ENCODE data around the gene OCA2.

The OCA2 gene

DNA sequence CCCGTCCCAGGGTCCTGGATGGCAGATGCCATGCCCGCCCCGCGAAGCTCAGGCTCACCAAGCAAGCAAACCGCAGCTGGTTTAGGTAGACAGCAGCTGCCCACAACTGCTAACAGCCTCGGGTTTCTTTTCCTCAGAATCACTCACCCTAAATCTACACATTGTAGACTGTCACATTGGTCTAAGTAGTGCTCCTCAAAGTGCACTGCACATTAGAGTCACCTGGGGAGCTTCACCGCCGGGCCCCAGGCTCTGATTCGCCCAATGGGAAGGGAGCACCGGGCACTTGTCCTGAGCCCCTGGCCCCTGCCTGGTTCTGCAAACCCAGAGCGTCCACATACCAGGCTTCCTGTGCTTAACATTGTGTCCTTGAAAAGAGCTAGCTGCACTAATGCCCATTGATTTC lies 752 bp downstream of the OCA2 start:
- no peak overlapping the region for H3K4me3 ChIP-seq (ENCODE audit: control insufficient read depth, low read depth, low read length)
- TF ChIP-seq, protein P1, sequence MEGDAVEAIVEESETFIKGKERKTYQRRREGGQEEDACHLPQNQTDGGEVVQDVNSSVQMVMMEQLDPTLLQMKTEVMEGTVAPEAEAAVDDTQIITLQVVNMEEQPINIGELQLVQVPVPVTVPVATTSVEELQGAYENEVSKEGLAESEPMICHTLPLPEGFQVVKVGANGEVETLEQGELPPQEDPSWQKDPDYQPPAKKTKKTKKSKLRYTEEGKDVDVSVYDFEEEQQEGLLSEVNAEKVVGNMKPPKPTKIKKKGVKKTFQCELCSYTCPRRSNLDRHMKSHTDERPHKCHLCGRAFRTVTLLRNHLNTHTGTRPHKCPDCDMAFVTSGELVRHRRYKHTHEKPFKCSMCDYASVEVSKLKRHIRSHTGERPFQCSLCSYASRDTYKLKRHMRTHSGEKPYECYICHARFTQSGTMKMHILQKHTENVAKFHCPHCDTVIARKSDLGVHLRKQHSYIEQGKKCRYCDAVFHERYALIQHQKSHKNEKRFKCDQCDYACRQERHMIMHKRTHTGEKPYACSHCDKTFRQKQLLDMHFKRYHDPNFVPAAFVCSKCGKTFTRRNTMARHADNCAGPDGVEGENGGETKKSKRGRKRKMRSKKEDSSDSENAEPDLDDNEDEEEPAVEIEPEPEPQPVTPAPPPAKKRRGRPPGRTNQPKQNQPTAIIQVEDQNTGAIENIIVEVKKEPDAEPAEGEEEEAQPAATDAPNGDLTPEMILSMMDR (conservative IDR thresholded peaks at IDR 0.05; ENCODE audit: control insufficient read depth, insufficient read depth, low read depth, low read length) = no peak
- DNase-seq (ENCODE audit: low read depth) = no peak

DNA sequence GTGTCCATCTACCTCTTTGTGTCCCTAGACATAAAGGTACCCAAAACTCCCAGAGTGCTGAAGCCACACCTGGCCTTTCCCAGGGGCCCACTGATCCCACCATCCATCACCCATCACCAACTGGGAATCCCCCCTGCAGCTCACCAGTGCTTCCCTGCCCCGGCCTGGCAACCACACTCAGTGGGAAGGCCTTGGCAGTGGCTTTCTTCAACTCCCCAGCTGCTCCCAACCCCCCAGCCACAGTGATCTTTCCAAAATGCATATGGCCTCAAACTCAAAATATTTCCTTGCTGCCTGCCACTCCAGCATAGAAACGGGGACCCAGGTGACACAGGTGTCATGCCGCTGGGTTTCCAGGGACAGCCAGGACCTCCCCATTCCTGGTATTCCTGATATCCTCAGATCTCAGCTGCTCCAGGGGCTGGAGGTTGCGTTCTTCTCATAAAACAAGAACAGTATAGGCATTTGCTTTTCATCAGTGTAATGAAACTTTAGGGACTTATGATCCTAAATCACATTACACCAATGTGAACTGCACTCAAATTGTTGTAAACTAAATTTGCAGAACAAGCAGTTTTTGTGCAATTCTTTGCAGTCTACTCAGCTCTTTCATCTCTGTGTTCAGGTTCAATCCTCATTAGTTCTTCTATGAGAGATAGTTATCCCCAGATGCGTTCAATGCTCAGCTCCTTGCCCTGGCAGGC lies 1.3 kb downstream of the OCA2 start:
- DNase-seq (ENCODE audit: low read depth) = no peak
- no peak overlapping the region for H3K4me3 ChIP-seq (ENCODE audit: control insufficient read depth, low read depth, low read length)
- TF ChIP-seq, protein P1 (conservative IDR thresholded peaks at IDR 0.05; ENCODE audit: control insufficient read depth, insufficient read depth, low read depth, low read length) = no peak

DNA sequence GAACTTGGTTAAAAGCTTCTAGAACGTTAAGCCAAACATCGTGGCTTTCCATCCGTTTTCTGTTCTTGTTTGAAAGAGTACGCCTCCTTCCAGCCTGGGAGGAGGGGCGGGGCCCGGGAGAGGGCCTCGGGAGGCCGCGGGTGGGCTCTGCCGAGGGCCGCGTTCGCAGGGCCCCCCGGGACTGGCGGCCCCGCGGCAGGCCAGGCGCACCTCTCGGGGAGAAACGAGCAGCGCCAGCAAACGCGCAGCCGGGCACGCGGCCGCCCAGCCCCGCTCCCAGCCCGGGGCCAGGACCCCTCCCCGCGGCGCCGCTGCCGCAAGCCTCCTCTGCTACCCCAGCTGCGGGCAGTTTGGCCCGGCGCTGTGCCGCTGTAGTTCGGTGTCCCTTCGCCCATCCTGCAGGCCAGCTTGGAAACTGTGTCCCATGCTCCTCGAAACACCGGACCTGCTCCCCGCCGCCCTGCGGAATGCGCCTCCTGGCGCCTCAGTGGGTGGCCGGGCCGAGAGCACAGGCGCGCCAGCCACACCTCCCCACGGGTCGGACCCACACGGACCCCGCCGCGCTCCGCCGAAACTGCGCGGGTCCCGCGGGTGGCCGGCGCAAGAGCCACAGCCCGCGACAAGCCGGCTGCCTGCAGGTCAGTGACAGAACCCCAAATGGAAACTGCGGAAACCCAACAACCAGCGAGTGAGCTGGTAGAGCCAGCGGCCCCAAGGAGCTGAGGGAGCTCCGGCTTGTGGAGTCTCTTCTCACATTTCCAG lies 2.3 kb downstream of the OCA2 start:
- no peak for DNase-seq (ENCODE audit: low read depth)
- H3K4me3 ChIP-seq (ENCODE audit: control insufficient read depth, low read depth, low read length) = peak overlapping the region; percentile 43
- TF ChIP-seq, protein P1 (conservative IDR thresholded peaks at IDR 0.05; ENCODE audit: control insufficient read depth, insufficient read depth, low read depth, low read length) = no peak

DNA sequence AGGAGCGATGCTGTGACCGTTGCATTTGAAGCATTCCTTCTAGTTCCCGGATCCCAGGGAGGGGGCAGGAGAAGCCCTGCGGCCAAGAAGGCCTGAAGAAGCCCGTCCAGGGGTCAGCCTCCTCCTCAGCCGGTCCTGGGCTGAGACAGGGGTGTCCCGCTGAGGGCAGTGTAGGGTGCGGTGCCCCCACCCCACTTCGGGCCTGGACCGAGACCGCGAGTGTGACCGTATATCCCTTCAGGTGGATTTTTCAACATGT lies 2.8 kb downstream of the OCA2 start:
- TF ChIP-seq, protein P1 (conservative IDR thresholded peaks at IDR 0.05; ENCODE audit: control insufficient read depth, insufficient read depth, low read depth, low read length) = no peak
- peak overlapping the region; percentile 43 for H3K4me3 ChIP-seq (ENCODE audit: control insufficient read depth, low read depth, low read length)
- no peak for DNase-seq (ENCODE audit: low read depth)

DNA sequence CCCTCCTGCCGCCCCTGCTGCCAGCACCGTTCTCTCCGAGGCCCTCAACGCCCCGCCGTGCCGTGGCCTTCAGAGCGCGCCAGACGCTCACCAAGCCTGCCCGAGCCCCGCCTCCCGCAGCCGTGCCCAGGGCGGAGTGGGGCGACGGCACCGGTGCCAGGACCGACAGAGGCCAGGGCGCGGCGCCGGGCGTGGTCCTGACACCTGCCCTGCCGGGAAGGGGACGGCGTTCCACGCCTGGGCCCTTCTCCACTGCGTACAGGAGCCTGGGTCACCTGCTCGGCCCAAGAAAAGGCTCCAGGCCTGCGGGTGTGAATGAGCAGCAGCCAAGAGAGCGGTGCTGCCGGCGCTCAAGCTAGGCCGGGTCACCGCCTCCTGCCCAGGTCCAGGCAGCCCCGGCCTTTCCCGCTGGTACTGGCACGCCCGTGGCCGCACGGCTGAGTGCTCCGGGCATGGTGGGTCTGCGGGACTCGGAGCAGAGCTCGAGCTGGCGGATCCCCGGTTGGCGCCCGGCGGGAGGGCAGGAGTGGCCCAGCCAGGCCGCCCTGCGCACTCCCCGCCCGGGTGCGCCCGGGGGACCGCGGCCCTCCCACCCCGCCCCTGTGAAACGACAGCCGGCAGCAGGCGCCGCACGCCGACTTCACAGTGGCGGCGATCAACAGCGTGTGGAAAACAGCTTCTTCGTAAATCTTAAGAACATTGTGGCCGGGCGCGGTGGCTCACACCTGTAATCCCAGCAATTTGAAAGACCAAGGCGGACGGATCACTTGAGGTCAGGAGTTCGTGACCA lies 4.2 kb downstream of the OCA2 start:
- TF ChIP-seq, protein P1 (conservative IDR thresholded peaks at IDR 0.05; ENCODE audit: control insufficient read depth, insufficient read depth, low read depth, low read length) = no peak
- no peak overlapping the region for H3K4me3 ChIP-seq (ENCODE audit: control insufficient read depth, low read depth, low read length)
- DNase-seq (ENCODE audit: low read depth) = no peak

DNA sequence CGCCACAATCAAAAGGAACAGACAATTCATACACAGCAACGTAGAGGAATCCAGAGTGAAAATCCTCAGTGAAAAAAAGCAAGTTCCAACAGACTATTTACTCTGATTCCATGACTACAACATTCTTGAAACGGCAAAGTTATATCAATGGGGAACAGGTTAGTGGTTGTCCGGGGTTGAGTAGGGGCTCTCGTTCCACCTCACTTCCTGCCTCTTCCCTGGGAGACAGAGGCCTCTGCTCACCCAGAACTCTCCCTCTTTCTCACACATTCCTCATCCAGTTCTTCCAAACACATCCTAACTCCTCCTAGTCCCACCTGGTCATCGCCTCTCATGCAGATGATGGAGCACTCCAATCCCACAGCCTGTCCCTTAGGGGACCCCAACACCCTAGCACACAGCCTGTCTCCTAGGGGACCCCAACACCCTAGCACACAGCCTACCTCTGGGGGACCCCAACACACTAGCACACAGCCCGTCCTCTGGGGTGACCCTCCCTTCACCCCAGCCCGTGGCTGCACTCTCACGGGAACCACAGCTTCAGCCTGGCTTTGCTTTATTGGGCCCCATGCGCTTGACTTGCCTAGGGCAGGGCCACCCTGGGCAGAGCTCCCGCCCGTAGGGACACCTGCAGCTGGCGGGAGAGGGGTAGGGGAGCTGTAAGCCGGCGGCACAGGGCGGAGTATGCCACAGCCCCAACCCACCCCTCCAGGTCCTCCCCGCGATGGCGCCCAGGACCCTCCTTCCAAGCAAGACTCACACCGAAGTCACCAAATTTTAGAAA lies 5.2 kb downstream of the OCA2 start:
- no peak overlapping the region for H3K4me3 ChIP-seq (ENCODE audit: control insufficient read depth, low read depth, low read length)
- TF ChIP-seq, protein P1 (conservative IDR thresholded peaks at IDR 0.05; ENCODE audit: control insufficient read depth, insufficient read depth, low read depth, low read length) = no peak
- DNase-seq (ENCODE audit: low read depth) = no peak
